Liver (tissue), 3 donors: Measurements from ENCODE around the gene BEST4.
"Not testable (repeated sequence)": the region's sequence is repeated elsewhere in the genome, so short reads cannot be mapped to it uniquely, and the experiment has no call there.

Experiments
- JUND ChIP-seq, 2 donors: IDR thresholded peaks; 2 replicates each; pipeline ENCODE4 v1.6.1; 2016; ENCODE audit warnings: antibody characterized with exemption in 2 of 2
- TF ChIP-seq, protein P1 (sequence below): fragments of 150-350 bp; IDR thresholded peaks from 2 replicates; pipeline ENCODE4 v1.5.1; 2017; ENCODE audit warnings: improper control_type of control experiment, low read depth, low read length; ENCODE audit not compliant: missing input control
- TF ChIP-seq, protein P2 (sequence below): IDR thresholded peaks from 2 replicates; pipeline ENCODE4 v1.6.1; 2016; ENCODE audit warnings: antibody characterized with exemption, mild to moderate bottlenecking
- TF ChIP-seq, protein P3 (sequence below): IDR thresholded peaks from 2 replicates; pipeline ENCODE4 v1.6.1; 2016; ENCODE audit warnings: antibody characterized with exemption
- donor health status: healthy.
- donor health status: healthy.

DNA sequence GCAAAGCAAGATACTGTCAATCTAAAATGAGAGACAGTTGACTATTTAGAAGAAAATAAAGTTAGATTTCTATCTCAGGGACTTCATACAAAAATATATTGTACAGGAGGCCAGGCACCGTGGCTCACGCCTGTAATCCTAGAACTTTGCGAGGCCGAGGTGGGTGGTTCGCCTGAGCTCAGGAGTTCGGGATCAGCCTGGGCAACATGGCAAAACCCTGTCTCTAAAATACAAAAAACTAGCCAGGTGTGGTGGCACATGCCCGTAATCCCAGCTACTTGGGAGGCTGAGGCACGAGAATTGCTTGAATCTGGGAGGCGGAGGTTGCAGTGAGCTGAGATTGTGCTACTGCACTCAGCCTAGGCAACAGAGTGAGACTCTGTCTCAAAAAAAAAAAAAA, 28.0 kb upstream of the BEST4 start:
- TF ChIP-seq, protein P1, sequence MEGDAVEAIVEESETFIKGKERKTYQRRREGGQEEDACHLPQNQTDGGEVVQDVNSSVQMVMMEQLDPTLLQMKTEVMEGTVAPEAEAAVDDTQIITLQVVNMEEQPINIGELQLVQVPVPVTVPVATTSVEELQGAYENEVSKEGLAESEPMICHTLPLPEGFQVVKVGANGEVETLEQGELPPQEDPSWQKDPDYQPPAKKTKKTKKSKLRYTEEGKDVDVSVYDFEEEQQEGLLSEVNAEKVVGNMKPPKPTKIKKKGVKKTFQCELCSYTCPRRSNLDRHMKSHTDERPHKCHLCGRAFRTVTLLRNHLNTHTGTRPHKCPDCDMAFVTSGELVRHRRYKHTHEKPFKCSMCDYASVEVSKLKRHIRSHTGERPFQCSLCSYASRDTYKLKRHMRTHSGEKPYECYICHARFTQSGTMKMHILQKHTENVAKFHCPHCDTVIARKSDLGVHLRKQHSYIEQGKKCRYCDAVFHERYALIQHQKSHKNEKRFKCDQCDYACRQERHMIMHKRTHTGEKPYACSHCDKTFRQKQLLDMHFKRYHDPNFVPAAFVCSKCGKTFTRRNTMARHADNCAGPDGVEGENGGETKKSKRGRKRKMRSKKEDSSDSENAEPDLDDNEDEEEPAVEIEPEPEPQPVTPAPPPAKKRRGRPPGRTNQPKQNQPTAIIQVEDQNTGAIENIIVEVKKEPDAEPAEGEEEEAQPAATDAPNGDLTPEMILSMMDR = not testable (repeated sequence)
- TF ChIP-seq, protein P2, sequence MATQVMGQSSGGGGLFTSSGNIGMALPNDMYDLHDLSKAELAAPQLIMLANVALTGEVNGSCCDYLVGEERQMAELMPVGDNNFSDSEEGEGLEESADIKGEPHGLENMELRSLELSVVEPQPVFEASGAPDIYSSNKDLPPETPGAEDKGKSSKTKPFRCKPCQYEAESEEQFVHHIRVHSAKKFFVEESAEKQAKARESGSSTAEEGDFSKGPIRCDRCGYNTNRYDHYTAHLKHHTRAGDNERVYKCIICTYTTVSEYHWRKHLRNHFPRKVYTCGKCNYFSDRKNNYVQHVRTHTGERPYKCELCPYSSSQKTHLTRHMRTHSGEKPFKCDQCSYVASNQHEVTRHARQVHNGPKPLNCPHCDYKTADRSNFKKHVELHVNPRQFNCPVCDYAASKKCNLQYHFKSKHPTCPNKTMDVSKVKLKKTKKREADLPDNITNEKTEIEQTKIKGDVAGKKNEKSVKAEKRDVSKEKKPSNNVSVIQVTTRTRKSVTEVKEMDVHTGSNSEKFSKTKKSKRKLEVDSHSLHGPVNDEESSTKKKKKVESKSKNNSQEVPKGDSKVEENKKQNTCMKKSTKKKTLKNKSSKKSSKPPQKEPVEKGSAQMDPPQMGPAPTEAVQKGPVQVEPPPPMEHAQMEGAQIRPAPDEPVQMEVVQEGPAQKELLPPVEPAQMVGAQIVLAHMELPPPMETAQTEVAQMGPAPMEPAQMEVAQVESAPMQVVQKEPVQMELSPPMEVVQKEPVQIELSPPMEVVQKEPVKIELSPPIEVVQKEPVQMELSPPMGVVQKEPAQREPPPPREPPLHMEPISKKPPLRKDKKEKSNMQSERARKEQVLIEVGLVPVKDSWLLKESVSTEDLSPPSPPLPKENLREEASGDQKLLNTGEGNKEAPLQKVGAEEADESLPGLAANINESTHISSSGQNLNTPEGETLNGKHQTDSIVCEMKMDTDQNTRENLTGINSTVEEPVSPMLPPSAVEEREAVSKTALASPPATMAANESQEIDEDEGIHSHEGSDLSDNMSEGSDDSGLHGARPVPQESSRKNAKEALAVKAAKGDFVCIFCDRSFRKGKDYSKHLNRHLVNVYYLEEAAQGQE = not testable (repeated sequence)
- TF ChIP-seq JUND (IDR thresholded peaks at IDR 0.05) = not testable (repeated sequence)
- TF ChIP-seq, protein P3, sequence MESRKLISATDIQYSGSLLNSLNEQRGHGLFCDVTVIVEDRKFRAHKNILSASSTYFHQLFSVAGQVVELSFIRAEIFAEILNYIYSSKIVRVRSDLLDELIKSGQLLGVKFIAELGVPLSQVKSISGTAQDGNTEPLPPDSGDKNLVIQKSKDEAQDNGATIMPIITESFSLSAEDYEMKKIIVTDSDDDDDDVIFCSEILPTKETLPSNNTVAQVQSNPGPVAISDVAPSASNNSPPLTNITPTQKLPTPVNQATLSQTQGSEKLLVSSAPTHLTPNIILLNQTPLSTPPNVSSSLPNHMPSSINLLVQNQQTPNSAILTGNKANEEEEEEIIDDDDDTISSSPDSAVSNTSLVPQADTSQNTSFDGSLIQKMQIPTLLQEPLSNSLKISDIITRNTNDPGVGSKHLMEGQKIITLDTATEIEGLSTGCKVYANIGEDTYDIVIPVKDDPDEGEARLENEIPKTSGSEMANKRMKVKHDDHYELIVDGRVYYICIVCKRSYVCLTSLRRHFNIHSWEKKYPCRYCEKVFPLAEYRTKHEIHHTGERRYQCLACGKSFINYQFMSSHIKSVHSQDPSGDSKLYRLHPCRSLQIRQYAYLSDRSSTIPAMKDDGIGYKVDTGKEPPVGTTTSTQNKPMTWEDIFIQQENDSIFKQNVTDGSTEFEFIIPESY = not testable (repeated sequence)
